Activated naive CD8-positive, alpha-beta T cell treated with anti-CD3 and anti-CD28 coated beads for 36 hours (primary cell): ENCODE measurements around the gene RNF213. TPM values are rescaled to one million over a fixed set of nuclear protein-coding genes. Genes with fewer than 3 reads are reported as not detected.

Experiments used
- DNase-seq: peaks from one replicate; pipeline ENCODE4 v3.0.0; 2021
- H3K27ac Mint-ChIP-seq: one replicate; pipeline ENCODE4 v1.8.0; 2022; ENCODE audit warnings: mild to moderate bottlenecking, moderate library complexity, mixed read lengths
- H3K27me3 Mint-ChIP-seq: one replicate; pipeline ENCODE4 v1.8.0; 2022; ENCODE audit warnings: mild to moderate bottlenecking, mixed read lengths
- H3K36me3 Mint-ChIP-seq: one replicate; pipeline ENCODE4 v1.8.0; 2021; ENCODE audit warnings: mild to moderate bottlenecking, mixed read lengths
- H3K4me1 Mint-ChIP-seq: one replicate; pipeline ENCODE4 v1.8.0; 2021; ENCODE audit warnings: mixed read lengths
- H3K4me3 Mint-ChIP-seq: one replicate; pipeline ENCODE4 v1.8.0; 2022; ENCODE audit warnings: mild to moderate bottlenecking, moderate library complexity, mixed read lengths
- H3K9me3 Mint-ChIP-seq: one replicate; pipeline ENCODE4 v1.8.0; 2022; ENCODE audit warnings: mixed read lengths
- total RNA-seq, 2 experiments: library from RNA; stranded (reverse); gene quantifications; one replicate each; pipeline ENCODE4 v1.2.3, GENCODE V29; 2021

Gene RNF213
- total RNA-seq, 2 experiments from 2014 or later = 109 TPM

DNA sequence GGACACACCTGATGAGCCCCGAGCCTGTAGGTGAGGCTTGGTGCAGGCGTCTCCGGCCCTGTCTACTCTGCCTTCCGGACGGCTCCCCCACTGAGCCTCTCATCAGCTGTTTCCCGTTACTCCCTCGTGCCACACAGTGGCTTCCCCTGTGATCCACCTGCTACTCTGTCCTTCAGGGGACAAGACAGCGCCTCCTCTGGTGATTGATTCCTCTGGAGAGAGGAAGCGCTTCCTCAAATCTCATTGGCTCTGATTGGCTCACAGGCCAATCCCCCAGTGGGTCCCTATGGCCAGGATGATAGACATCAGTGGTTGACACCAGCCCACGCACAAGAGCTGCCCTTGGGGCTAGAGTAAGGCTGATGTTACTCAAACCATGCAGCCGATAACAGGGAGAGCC, 24.0 kb downstream of the RNF213 start:
- Mint-ChIP-seq H3K4me1 (peaks cover 20% of the 10 kb centered on the region), H3K9me3 (no peaks in the 10 kb centered on the region), H3K27ac (no peak overlapping the region), H3K27me3 (no peaks in the 10 kb centered on the region), H3K36me3 (peaks cover 18% of the 10 kb centered on the region), H3K4me3 (no peak overlapping the region)
- no peak for DNase-seq

DNA sequence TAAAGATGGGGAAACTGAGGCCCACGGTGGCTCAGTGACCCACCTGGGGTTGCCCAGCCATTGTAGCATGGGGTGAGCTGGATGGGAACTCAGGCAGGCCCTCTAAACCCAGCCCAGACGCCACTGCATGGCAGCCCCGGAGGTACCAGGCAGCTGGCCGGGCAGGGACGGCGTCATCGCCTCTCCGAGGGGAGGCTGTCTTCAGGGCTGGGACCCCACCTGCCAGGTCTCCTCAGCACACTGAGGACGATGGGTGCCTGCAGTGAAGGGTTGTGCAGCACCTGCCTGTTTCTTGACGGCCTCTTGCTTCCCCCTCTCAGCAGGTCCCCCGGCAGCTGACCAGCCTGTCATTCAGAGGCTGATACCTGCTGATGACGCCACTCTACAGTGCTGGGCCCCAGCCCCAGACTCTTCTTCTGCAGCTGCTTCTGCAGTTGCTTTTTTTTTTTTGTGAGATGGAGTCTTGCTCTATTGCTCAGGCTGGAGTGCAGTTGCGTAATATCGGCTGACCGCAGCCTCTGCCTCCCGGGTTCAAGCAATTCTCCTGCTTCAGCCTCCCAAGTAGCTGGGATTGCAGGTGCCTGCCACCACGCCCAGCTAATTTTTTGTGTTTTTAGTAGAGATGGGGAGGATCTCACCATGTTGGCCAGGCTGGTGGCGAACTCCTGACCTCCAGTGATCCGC, 24.7 kb downstream of the RNF213 start:
- Mint-ChIP-seq H3K4me3 (no peak overlapping the region), H3K27me3 (no peaks in the 10 kb centered on the region), H3K4me1 (peaks cover 20% of the 10 kb centered on the region), H3K9me3 (no peaks in the 10 kb centered on the region), H3K36me3 (peaks cover 20% of the 10 kb centered on the region), H3K27ac (peak overlapping the region; percentile 12)
- no peak for DNase-seq

DNA sequence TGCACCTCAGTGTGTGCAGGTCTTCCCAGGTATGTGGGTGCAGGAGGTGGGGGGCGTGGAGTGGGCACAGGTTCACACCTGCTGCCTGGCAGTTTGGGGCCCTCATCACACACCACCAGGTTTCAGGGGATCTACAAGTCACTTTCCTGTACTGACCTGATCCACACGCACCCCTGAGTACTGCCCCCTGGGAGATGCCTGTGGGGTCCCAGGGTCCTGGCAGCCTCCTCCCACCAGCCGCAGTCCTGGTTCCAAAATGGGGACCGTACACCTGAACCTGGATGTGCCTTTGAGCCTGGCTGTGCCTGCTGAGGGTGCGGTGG, 25.9 kb downstream of the RNF213 start:
- peaks cover 16% of the 10 kb centered on the region for H3K36me3 Mint-ChIP-seq
- no peak overlapping the region for H3K4me3 Mint-ChIP-seq
- no peak for DNase-seq
- no peaks in the 10 kb centered on the region for H3K9me3 Mint-ChIP-seq
- no peak overlapping the region for H3K27ac Mint-ChIP-seq
- H3K4me1 Mint-ChIP-seq = peaks cover 18% of the 10 kb centered on the region
- H3K27me3 Mint-ChIP-seq = no peaks in the 10 kb centered on the region

DNA sequence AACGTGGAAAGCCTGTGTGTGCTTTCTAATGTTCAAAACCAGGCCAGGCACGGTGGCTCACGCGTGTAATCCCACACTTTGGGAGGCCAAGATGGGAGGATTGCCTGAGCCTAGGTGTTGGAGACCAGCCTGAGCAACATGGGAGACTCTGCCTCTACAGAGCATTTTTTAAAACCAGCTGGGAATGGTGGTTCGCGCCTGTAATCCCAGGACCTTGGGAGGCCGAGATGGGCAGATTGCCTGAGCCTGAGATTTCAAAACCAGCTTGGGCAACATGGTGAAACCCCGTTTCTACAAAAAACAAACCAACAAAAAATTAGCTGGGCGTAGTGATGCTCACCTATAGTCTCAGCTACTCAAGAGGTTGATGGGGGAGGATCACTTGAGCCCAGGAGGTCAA, 26.4 kb downstream of the RNF213 start:
- no peaks in the 10 kb centered on the region for H3K27me3 Mint-ChIP-seq
- no peaks in the 10 kb centered on the region for H3K9me3 Mint-ChIP-seq
- H3K36me3 Mint-ChIP-seq = peaks cover 20% of the 10 kb centered on the region
- no peak overlapping the region for H3K27ac Mint-ChIP-seq
- no peak for DNase-seq
- H3K4me3 Mint-ChIP-seq = no peak overlapping the region
- peaks cover 18% of the 10 kb centered on the region for H3K4me1 Mint-ChIP-seq

DNA sequence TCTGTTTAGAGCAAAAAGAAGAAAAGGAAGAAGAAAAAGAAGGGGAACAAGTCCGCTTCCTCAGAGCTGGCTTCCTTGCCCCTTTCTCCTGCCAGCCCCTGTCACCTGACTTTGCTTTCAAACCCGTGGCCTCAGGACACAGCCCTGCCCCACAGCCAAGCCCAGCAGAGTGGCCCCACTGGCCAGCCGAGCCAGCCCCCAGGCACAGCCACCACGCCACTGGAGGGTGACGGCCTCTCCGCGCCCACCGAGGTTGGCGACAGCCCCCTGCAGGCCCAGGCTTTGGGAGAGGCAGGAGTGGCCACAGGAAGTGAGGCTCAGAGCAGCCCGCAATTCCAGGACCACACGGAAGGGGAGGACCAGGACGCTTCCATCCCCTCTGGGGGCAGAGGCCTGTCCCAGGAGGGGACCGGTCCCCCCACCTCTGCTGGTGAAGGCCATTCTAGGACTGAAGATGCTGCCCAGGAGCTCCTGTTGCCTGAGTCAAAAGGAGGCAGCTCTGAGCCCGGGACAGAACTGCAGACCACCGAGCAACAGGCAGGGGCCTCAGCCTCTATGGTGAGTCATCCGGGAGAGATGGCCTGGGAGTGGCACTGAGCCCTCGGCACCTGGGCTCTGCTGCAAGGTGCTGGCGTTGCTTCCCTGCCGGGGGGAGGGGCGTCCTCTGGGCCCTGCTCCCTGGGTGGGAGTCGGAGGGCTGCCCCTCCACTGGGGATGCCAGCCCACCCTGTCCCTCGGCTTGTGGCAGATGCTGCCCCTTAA, 27.3 kb downstream of the RNF213 start:
- no peak overlapping the region for H3K27ac Mint-ChIP-seq

DNA sequence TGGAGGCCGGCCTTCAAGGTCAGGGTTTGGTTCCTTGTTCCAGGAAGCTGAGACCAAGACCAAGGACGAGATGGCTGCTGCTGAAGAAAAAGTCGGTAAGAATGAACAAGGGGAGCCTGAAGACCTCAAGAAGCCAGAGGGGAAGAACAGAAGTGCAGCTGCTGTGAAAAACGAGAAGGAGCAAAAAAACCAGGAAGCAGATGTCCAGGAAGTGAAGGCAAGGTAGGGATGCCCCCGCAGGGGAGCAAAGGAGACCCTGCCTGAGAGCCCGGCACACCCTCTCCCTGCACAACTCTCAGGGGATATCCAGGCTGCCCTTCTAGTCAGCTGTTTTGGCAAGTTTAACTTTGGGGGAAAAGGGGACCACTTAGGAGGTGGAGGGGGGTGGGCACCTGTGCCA, 29.0 kb downstream of the RNF213 start:
- peaks cover 20% of the 10 kb centered on the region for H3K36me3 Mint-ChIP-seq

More for the DNA sequence above, 27.3 kb downstream of the RNF213 start:
- H3K27me3 Mint-ChIP-seq = no peaks in the 10 kb centered on the region
- H3K4me1 Mint-ChIP-seq = peaks cover 18% of the 10 kb centered on the region
- no peaks in the 10 kb centered on the region for H3K9me3 Mint-ChIP-seq
- no peak overlapping the region for H3K4me3 Mint-ChIP-seq
- no peak for DNase-seq
- peaks cover 20% of the 10 kb centered on the region for H3K36me3 Mint-ChIP-seq

DNA sequence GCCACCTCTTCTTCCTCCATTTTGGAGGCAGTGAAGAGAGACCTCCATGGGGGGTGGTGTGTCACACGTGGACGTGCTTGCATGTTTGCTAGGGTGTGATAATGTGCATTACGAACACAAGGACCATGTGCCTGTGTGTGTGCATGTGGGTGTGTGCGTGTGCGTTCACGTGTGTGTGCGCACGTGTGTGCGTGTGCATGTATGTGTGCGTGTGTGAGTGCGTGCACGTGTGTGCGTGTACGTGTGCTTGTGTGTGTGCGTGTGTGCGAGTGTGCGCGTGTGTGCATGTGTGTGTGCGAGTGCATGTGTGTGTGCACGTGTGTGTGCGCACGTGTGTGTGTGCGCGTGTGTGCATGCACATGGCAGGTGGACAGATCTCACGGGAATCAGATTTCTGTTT, 29.5 kb downstream of the RNF213 start:
- Mint-ChIP-seq H3K9me3 (no peaks in the 10 kb centered on the region), H3K36me3 (peaks cover 21% of the 10 kb centered on the region), H3K4me1 (peaks cover 11% of the 10 kb centered on the region), H3K4me3 (no peak overlapping the region), H3K27me3 (no peaks in the 10 kb centered on the region), H3K27ac (peak overlapping the region; percentile 31)
- DNase-seq = no peak

More for the DNA sequence above, 29.0 kb downstream of the RNF213 start:
- Mint-ChIP-seq H3K4me3 (no peak overlapping the region), H3K9me3 (no peaks in the 10 kb centered on the region), H3K4me1 (peaks cover 13% of the 10 kb centered on the region), H3K27me3 (no peaks in the 10 kb centered on the region), H3K27ac (peak overlapping the region; percentile 44)
- DNase-seq = no peak

DNA sequence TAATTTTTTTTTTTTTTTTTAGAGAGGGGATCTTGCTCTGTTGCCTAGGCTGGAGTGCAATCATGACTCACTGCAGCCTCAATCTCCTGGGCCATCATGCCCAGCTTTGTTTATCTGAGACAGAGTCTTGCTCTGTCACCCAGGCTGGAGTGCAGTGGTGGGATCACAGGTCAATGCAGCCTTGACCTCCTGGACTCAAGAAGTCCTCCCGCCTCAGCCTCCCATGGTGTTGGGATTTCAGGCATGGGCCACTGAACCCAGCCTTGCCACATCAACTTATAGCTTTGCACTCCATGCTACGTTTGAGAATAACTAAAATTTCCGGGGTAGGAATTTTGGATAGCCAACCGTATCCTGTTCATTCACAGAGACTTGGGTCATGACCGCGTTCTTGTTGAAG, 30.6 kb downstream of the RNF213 start:
- H3K9me3 Mint-ChIP-seq = no peaks in the 10 kb centered on the region
- peaks cover 29% of the 10 kb centered on the region for H3K36me3 Mint-ChIP-seq
- DNase-seq = no peak
- H3K4me3 Mint-ChIP-seq = no peak overlapping the region
- peaks cover 13% of the 10 kb centered on the region for H3K4me1 Mint-ChIP-seq
- no peaks in the 10 kb centered on the region for H3K27me3 Mint-ChIP-seq
- peak overlapping the region; percentile 38 for H3K27ac Mint-ChIP-seq

DNA sequence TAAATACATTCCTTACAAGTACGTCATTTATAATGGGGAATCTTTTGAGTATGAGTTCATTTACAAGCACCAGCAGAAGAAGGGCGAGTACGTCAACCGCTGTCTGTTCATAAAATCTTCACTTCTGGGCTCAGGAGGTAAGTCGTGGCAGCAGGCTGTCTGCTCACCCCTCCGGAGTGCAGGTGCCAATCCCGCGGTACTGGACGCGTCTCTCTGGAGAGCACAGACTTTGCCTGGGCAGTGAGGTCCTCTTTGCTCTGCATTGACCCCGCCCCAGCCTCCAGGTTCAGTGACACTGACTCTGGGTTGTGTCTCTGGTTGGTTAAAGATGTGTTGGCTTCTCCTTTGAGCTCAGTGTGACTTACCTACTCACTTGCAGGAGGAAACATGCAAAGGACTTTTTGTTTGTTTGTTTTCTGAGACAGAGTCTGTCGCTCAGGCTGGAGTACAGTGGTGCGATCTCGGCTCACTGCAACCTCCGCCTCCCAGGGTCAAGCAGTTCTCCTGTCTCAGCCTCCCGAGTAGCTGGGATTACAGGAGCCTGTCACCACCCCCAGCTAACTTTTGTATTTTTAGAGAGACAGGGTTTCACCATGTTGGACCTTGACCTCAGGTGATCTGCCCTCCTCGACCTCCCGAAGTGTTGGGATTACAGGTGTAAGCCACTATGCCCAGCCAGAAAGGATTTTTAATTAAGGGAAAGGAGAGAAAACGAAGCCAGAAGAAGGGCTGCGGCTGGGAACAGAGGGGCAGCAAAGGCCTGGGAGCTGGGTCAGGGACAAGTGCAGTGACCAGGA, 31.2 kb downstream of the RNF213 start:
- no peak for DNase-seq
- Mint-ChIP-seq H3K36me3 (peaks cover 36% of the 10 kb centered on the region), H3K4me3 (no peak overlapping the region), H3K9me3 (no peaks in the 10 kb centered on the region), H3K27me3 (no peaks in the 10 kb centered on the region), H3K27ac (peak overlapping the region; percentile 38), H3K4me1 (peaks cover 12% of the 10 kb centered on the region)

DNA sequence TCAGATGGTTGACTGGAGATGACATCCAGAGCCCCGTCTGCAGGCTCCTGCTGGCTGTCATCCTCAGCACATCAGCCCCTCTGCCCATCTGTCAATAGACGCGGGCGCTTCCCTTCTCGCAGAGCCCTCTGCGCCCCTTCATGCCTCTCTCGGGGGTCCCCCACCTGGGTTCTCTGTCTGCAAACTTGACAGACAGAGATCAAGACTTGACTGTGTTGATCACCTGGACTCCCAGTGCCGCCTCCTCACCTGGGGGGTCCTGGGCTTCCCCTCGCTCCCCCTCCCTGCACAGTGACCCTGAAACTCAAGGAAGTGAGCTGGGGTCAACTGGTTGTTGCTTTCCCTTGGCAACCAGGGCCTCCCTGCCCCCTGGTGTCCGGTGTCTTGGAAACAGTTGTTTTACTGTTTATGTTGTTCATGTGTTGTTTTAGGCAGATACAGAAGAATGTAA, 31.9 kb downstream of the RNF213 start:
- no peak for DNase-seq
- H3K9me3 Mint-ChIP-seq = no peaks in the 10 kb centered on the region
- peaks cover 6% of the 10 kb centered on the region for H3K4me1 Mint-ChIP-seq
- H3K27ac Mint-ChIP-seq = no peak overlapping the region
- H3K27me3 Mint-ChIP-seq = no peaks in the 10 kb centered on the region
- H3K4me3 Mint-ChIP-seq = no peak overlapping the region
- peaks cover 37% of the 10 kb centered on the region for H3K36me3 Mint-ChIP-seq

DNA sequence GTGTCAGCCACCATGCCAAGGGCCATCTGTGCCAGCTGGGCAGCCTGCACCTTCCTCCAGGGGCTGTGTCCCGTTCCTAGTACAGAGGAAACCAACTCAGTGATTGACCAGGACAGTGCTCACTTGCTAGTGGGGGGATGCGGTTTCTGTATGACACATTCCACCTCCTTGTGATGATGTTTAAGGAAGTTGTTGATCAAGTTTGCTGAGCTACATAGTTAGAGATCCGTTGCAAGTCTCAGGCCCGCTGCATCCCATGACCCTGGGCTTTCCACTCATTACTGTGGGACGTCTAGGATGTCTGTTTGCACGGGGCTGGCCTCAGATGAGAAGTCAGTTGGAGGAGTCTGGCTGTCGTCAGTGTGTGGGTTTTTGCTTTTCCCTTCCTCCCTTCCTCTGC, 33.6 kb downstream of the RNF213 start:
- peak overlapping the region; percentile 9 for H3K27ac Mint-ChIP-seq
- H3K27me3 Mint-ChIP-seq = no peaks in the 10 kb centered on the region
- no peaks in the 10 kb centered on the region for H3K9me3 Mint-ChIP-seq
- DNase-seq = no peak
- peaks cover 46% of the 10 kb centered on the region for H3K36me3 Mint-ChIP-seq
- H3K4me3 Mint-ChIP-seq = no peak overlapping the region
- H3K4me1 Mint-ChIP-seq = peaks cover 2% of the 10 kb centered on the region

DNA sequence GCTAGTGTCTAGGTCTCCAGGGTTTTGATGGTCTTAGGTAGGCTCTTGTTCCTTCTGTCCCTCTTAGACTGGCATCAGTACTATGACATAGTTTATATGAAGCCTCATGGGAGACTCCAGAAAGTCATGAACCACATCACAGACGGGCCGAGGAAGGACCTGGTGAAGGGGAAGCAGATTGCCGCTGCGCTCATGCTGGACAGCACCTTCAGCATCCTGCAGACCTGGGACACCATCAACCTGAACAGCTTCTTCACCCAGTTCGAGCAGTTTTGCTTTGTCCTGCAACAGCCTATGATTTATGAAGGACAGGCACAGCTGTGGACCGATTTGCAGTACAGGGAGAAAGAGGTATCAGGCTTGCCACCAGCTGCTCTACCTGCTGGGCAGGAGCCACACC, 34.0 kb downstream of the RNF213 start:
- Mint-ChIP-seq H3K4me1 (peaks cover 2% of the 10 kb centered on the region), H3K9me3 (peaks cover 2% of the 10 kb centered on the region), H3K4me3 (no peak overlapping the region), H3K36me3 (peaks cover 46% of the 10 kb centered on the region), H3K27ac (peak overlapping the region; percentile 9), H3K27me3 (no peaks in the 10 kb centered on the region)
- DNase-seq = no peak

DNA sequence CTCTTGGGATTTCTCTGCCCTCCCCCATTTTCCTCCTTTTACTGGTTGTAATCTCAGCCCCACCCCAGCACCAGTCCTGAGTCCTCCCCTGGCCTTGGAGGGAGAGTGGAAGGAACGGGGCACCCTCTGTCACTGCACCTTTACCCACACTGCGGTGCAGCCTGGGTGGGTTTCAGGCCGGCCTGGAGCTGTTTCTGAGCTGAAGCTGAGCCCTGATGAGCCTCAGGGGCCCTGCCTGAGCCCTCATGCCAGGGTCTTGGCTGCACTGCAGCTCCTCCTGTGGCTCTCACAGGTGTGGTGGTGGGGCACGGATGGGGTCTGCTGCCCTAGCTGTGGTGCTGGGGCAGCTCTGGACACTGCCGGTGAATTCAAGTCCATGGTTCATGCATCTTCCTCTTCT, 34.5 kb downstream of the RNF213 start:
- no peaks in the 10 kb centered on the region for H3K27me3 Mint-ChIP-seq
- H3K9me3 Mint-ChIP-seq = peaks cover 4% of the 10 kb centered on the region
- H3K36me3 Mint-ChIP-seq = peaks cover 50% of the 10 kb centered on the region
- H3K4me3 Mint-ChIP-seq = no peak overlapping the region
- H3K4me1 Mint-ChIP-seq = peaks cover 2% of the 10 kb centered on the region
- DNase-seq = no peak
- H3K27ac Mint-ChIP-seq = peak overlapping the region; percentile 51

DNA sequence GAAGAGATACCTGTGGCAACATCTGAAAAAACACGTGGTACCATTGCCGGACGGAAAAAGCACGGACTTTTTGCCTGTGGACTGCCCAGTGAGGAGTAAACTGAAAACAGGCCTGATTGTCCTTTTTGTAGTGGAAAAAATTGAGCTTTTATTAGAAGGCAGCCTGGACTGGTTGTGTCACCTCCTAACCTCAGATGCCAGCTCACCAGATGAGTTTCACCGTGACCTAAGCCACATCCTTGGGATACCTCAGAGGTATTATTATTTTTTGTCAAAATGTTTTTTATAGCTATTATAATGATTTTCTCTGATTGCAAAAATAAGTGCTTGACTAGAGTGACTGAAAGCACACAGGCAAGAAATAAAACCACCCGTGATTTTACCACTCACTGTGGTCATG, 34.9 kb downstream of the RNF213 start:
- peaks cover 2% of the 10 kb centered on the region for H3K4me1 Mint-ChIP-seq
- no peak overlapping the region for H3K4me3 Mint-ChIP-seq
- H3K27ac Mint-ChIP-seq = peak overlapping the region; percentile 51
- no peak for DNase-seq
- H3K9me3 Mint-ChIP-seq = peaks cover 4% of the 10 kb centered on the region
- H3K27me3 Mint-ChIP-seq = no peaks in the 10 kb centered on the region
- H3K36me3 Mint-ChIP-seq = peaks cover 50% of the 10 kb centered on the region

DNA sequence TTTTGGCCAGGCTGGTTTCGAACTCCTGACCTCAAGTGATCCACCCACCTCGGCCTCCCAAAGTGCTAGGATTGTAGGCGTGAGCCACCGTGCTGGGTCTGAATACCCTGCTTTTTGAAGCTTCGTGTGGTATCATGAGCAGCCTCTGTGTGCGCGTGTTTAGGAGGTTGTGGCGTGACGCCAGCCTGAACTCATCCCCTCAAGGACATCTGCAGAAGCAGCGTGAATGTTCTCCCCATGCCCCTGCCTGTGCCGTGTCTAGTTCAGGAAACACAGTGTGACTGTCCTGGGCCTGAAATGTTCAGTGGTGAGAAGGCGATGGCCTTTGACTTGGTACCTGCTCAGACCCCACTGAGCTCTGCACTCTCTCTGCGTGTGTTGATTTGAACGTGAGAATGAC, 35.6 kb downstream of the RNF213 start:
- Mint-ChIP-seq H3K27me3 (no peaks in the 10 kb centered on the region), H3K4me3 (no peak overlapping the region), H3K27ac (no peak overlapping the region), H3K9me3 (peaks cover 4% of the 10 kb centered on the region), H3K36me3 (peaks cover 55% of the 10 kb centered on the region), H3K4me1 (peaks cover 3% of the 10 kb centered on the region)
- DNase-seq = no peak
